Testis (tissue), 2 donors: Measurements from ENCODE around the gene MST1R.

Experiments
- CTCF ChIP-seq, 3 experiments: fragments of 450-650 bp in 2 of 3; fragments of 200-600 bp in 1 of 3; sonication (generic) in 1 of 3; IDR thresholded peaks; one replicate each; pipeline ENCODE4 v1.5.1; 2016 to 2019; ENCODE audit warnings: antibody characterized with exemption in 3 of 3, mild to moderate bottlenecking in 2 of 3, moderate library complexity in 1 of 3
- POLR2A ChIP-seq: fragments of 450-650 bp; IDR thresholded peaks from one replicate; pipeline ENCODE4 v1.6.1; 2017; ENCODE audit warnings: antibody characterized with exemption, mild to moderate bottlenecking, moderate library complexity

- TF ChIP-seq CTCF (IDR thresholded peaks at IDR 0.05) (no peak), POLR2A (no peak)
Observed at GRCh38 chr3:49880581-49881315, 22.9 kb downstream of the MST1R start.
